Central memory CD8-positive, alpha-beta T cell (primary cell): ENCODE measurements around the gene CA12.

Source experiments
- ATAC-seq: fragments of 150-1000 bp; cut with Tn5 transposase; replicated peaks from 2 replicates; pipeline ENCODE4 v1.10.0; 2022; ENCODE audit warnings: mild to moderate bottlenecking, moderate FRiP score, moderate number of reproducible peaks; ENCODE audit not compliant: poor library complexity, severe bottlenecking; ENCODE audit errors: extremely low read depth
- DNase-seq, 2 donors: peaks; one replicate each; pipeline ENCODE4 v3.0.0; 2021; ENCODE audit warnings: low spot score in 2 of 2
- H3K27ac Mint-ChIP-seq: one replicate; pipeline ENCODE4 v1.8.0; 2022; ENCODE audit warnings: low read depth, mild to moderate bottlenecking, moderate library complexity, mixed read lengths
- H3K27me3 Mint-ChIP-seq: one replicate; pipeline ENCODE4 v1.8.0; 2022; ENCODE audit warnings: mixed read lengths
- H3K36me3 Mint-ChIP-seq: one replicate; pipeline ENCODE4 v1.8.0; 2022; ENCODE audit warnings: mild to moderate bottlenecking, moderate library complexity, mixed read lengths; ENCODE audit not compliant: insufficient read depth
- H3K4me1 Mint-ChIP-seq: one replicate; pipeline ENCODE4 v1.8.0; 2022; ENCODE audit warnings: mixed read lengths
- H3K4me3 Mint-ChIP-seq: one replicate; pipeline ENCODE4 v1.8.0; 2022; ENCODE audit warnings: mild to moderate bottlenecking, moderate library complexity, mixed read lengths
- H3K9me3 Mint-ChIP-seq: one replicate; pipeline ENCODE4 v1.8.0; 2022; ENCODE audit warnings: mixed read lengths

CA12 gene

DNA sequence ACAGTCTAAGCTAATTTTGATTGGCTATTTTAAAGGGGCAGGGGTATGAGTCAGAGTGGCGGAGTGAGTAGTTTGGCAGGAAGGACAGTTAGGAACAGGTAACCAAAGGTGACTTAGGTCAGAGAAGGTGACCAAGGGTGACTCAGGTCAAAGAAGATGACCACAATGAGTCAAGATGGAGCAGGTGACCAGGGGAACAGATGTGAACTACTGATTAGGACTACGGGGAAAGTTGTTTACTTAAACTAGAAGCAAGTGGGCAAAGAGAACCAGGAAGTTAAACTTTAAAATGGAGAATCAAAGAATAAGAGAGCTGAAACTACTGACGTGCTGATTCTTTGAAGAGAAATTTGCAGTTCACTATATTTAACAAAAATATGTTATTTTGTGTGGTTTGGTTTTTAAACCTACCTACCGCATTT is 14.1 kb upstream of the CA12 start:
- no peak overlapping the region for H3K4me3 Mint-ChIP-seq
- DNase-seq = no peak
- H3K36me3 Mint-ChIP-seq = no peaks in the 10 kb centered on the region
- no peak overlapping the region for H3K27ac Mint-ChIP-seq
- no peaks in the 10 kb centered on the region for H3K9me3 Mint-ChIP-seq
- no peak for ATAC-seq
- peaks cover 53% of the 10 kb centered on the region for H3K27me3 Mint-ChIP-seq
- H3K4me1 Mint-ChIP-seq = peaks cover 9% of the 10 kb centered on the region

DNA sequence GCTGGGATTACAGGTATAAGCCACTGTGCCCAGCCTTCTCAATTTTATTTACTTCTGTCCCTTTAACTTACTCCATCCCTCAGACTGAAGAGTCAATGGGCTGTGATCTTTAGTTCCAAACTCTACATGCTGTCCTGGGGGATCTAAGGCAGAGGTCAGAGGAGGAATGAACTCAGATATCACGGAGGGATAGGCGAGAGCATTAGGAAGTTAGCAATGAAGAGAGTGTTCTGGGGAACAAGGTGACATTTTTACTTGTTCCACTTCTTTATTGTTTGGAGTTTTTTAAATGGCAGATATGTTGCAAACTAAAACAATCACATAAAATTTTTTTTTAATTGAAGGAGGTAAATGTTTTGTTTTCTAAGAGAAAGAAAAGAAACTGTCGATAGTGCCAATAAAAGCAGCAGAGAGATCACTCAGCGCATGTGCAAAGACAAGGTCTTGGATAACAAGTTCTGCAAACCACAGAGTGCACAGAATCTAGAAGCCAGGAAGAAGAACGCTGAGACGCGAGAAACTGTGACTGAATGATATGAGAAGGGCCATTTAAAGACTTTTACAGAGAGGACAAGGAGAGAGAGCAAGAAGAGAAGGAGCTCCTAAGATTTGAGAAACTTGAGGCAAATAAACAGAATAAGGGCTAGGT is 10.8 kb upstream of the CA12 start:
- DNase-seq = no peak
- H3K27me3 Mint-ChIP-seq = peaks cover 45% of the 10 kb centered on the region
- H3K9me3 Mint-ChIP-seq = no peaks in the 10 kb centered on the region
- H3K4me3 Mint-ChIP-seq = no peak overlapping the region
- H3K36me3 Mint-ChIP-seq = no peaks in the 10 kb centered on the region
- ATAC-seq = no peak
- H3K27ac Mint-ChIP-seq = no peak overlapping the region
- peaks cover 9% of the 10 kb centered on the region for H3K4me1 Mint-ChIP-seq

DNA sequence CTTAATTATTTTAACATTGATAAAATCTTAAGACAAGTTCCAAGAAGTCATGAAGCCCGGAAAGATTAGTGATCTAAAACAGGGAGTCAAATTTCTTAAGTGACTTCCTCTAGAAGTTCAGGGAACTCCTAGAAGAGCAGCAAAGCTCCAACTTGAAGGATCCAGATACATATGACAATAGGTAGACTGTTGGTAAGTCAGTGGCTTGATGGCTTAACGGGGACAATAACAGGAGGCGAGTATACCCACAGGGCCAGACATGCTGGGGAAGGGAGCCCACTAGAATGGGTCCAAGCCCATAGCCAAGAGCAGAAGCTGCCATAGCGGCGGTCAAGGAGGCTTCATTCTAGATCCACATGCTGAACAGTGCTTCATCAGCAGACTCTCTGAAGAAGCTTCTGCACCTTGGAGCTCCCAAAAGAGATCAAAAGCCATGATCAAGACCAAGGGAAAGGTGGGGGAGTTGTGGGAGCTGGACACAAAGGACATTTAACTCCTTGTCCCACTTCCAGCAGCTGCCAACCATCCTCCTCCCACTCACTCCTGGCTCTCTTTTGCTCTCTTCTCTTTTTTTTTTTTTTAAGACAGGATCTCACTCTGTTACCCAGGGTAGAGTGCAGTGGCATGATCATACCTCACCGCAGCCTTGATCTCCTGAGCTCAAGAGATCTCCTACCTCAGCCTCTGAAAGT is 10.2 kb upstream of the CA12 start:
- ATAC-seq (no peak), DNase-seq (no peak)
- Mint-ChIP-seq H3K27ac (no peak overlapping the region), H3K4me3 (no peak overlapping the region), H3K4me1 (peaks cover 9% of the 10 kb centered on the region), H3K9me3 (no peaks in the 10 kb centered on the region), H3K27me3 (peaks cover 38% of the 10 kb centered on the region), H3K36me3 (no peaks in the 10 kb centered on the region)

GRCh38 chr15:63390689-63391088 is 9.0 kb upstream of the CA12 start:
- no peaks in the 10 kb centered on the region for H3K9me3 Mint-ChIP-seq
- no peaks in the 10 kb centered on the region for H3K36me3 Mint-ChIP-seq
- no peak for ATAC-seq
- peaks cover 9% of the 10 kb centered on the region for H3K4me1 Mint-ChIP-seq
- DNase-seq = no peak
- peaks cover 34% of the 10 kb centered on the region for H3K27me3 Mint-ChIP-seq
- no peak overlapping the region for H3K27ac Mint-ChIP-seq
- H3K4me3 Mint-ChIP-seq = no peak overlapping the region

DNA sequence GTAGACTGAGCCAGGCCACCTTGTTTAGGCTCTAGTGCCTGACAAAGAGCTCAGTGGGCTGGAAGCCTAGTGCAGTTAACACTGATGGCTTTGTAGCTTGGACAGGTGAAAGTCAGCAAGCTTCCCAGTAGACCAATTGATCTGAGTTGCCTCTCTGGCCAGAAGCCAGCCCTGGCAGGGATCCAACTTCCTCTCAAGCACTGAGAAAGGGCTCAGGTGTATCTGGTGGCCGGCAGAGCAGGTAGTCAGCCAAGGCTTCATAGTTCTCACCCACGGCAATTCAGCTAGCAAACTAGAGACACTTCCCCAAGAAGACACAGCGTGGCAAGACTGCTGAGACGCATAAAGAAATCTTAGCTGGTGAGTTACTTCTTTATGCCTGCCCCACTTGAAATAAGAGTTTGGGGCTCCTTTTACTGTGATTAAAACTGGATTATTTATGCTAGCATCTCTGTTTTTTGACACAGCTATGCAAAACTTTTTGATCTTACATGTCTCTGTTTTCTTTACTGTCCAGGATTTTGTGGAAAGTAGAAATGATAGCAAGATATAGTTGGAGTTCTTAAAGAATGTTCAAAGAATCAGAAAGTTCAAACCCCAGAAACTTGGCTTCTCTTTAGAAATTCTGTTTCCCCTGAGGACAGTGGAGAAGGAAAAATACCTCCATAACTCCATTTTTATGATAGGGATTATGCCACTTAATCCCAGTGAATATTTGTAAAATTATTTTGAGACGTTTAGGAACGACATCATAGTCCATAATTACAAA is 8.4 kb upstream of the CA12 start:
- no peak for ATAC-seq
- Mint-ChIP-seq H3K4me1 (peaks cover 9% of the 10 kb centered on the region), H3K4me3 (no peak overlapping the region), H3K9me3 (no peaks in the 10 kb centered on the region), H3K36me3 (no peaks in the 10 kb centered on the region), H3K27ac (no peak overlapping the region), H3K27me3 (peaks cover 29% of the 10 kb centered on the region)
- DNase-seq = no peak

DNA sequence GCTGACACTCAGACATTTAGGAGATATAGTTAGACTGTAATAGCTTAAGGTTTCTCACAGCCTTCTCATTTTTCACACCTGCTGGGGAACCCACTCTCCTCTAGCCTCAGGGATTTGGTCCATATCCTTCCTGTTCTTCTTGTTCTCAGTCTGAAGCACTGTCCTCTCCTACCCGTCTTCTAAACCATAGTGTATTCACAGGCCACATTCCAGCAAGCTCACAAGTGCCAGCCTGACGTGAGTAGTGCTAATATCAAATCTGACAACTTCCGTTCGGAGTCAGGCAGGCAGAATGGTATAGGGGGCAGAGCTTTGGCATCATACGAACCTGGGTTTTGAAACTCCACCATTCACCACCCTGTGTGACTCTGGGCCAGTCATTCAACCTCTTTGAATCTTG is 6.9 kb upstream of the CA12 start:
- H3K36me3 Mint-ChIP-seq = no peaks in the 10 kb centered on the region
- DNase-seq = no peak
- peaks cover 40% of the 10 kb centered on the region for H3K27me3 Mint-ChIP-seq
- no peak overlapping the region for H3K27ac Mint-ChIP-seq
- H3K9me3 Mint-ChIP-seq = no peaks in the 10 kb centered on the region
- no peak for ATAC-seq
- H3K4me3 Mint-ChIP-seq = no peak overlapping the region
- H3K4me1 Mint-ChIP-seq = peaks cover 9% of the 10 kb centered on the region

DNA sequence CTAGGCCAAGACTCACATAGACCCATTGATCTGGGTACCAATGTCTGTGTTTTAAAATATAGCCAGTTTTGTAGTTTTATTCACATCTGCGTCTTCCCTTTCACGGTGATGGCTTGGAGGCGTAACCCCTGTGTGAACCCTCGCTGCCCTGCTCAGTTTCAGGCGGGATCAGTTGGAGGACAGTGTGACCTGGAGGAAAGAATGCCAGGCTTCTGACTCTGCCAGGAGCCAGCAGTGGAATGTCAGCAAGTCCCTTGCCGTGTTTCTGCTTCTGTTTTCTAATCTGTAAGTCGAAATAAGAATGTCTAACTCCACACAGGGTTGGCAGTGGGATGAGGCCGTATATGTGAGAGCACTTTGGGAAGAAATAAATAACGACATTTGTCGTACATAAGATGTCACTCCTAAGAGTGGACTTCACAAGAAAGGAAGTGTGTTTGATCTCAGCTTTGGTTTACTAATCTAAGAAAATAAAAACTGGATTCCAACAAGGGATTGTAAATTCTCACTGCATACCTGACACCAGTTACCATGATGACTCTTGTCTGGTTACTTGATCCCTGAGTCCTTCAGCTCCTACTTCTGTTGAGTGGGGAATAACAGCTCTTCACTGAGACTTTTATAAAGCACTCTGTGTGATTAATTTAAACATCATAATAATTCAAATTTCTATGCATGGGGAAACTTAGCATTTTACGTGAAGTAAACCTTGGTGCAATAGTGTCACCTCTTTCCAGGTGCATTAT is 6.3 kb upstream of the CA12 start:
- DNase-seq = no peak
- no peaks in the 10 kb centered on the region for H3K36me3 Mint-ChIP-seq
- no peak overlapping the region for H3K4me3 Mint-ChIP-seq
- no peak for ATAC-seq
- H3K9me3 Mint-ChIP-seq = no peaks in the 10 kb centered on the region
- peaks cover 9% of the 10 kb centered on the region for H3K4me1 Mint-ChIP-seq
- H3K27me3 Mint-ChIP-seq = peaks cover 44% of the 10 kb centered on the region
- no peak overlapping the region for H3K27ac Mint-ChIP-seq

- DNase-seq (no peak), ATAC-seq (no peak)
- H3K9me3 Mint-ChIP-seq = no peaks in the 10 kb centered on the region
- H3K4me1 Mint-ChIP-seq = peaks cover 9% of the 10 kb centered on the region
- H3K4me3 Mint-ChIP-seq = no peak overlapping the region
- peaks cover 56% of the 10 kb centered on the region for H3K27me3 Mint-ChIP-seq
- H3K36me3 Mint-ChIP-seq = no peaks in the 10 kb centered on the region
- no peak overlapping the region for H3K27ac Mint-ChIP-seq
Observed at GRCh38 chr15:63385911-63386531, 4.4 kb upstream of the CA12 start.

- Mint-ChIP-seq H3K27me3 (peaks cover 59% of the 10 kb centered on the region), H3K4me1 (peaks cover 15% of the 10 kb centered on the region), H3K27ac (no peak overlapping the region), H3K4me3 (no peak overlapping the region), H3K36me3 (no peaks in the 10 kb centered on the region), H3K9me3 (no peaks in the 10 kb centered on the region)
- DNase-seq = no peak
- no peak for ATAC-seq
Observed at GRCh38 chr15:63384906-63385305, 3.3 kb upstream of the CA12 start.

DNA sequence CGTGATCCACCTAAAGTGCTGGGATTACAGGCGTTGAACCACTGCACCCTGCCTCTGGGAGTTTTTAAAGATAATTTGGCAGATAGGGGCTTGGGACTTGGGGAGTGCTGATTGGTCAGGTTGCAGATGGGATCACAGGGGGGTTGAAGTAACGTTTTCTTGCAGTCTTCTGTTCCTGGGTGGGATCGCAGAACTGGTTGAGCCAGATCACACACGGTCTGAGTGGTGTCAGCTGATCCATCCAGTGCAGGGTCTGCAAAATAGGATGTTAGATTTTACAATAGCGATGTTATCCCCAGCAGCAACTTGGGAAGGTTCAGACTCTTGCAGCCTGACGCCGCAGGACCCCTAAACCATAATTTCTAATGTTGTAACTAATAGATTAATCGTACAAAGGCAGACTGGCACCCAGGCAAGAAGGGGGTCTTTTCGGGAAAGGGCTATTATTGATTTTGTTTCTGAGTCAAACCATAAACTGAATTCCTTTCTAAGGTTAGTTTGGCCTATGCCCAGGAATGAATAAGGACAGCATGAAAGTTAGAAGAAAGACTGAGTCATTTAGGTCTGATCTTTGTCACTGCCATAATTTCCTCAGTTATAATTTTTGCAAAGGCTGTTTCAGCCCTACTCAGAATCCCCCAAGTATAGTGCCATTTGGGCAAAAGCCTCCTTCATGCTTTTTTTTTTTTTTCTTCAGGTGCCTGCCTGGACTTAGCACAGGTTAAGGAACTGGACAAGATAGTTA is 1.5 kb upstream of the CA12 start:
- Mint-ChIP-seq H3K27ac (no peak overlapping the region), H3K36me3 (no peaks in the 10 kb centered on the region), H3K4me1 (peaks cover 15% of the 10 kb centered on the region), H3K27me3 (peaks cover 71% of the 10 kb centered on the region), H3K9me3 (no peaks in the 10 kb centered on the region), H3K4me3 (no peak overlapping the region)
- no peak for DNase-seq
- ATAC-seq = no peak

DNA sequence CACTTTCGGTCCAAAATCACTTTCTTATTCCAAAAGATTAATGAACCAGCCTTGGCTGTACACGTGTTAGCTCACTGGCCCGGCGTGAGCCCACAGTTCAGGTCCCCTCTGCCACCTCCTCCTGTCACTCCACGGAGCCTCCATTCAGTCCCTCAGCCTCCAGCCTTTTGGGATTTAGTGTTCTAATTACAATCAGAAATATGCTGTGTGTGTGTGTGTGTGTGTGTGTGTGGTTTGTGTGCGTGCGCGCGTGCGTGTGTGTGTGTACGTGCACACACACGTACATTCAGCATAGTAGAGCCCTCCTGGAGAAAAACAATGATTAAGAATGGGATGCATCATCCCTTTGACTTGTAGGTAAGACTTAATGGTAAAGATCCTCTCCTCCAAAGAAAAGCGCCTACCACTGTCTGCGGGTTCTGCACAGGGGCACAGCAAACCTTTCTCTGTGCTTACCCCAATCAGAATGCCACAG is 801 bp downstream of the CA12 start:
- no peaks in the 10 kb centered on the region for H3K9me3 Mint-ChIP-seq

More for the DNA sequence above, 801 bp downstream of the CA12 start:
- Mint-ChIP-seq H3K4me1 (peaks cover 15% of the 10 kb centered on the region), H3K27me3 (peaks cover 94% of the 10 kb centered on the region), H3K36me3 (no peaks in the 10 kb centered on the region), H3K27ac (no peak overlapping the region), H3K4me3 (no peak overlapping the region)
- no peak for DNase-seq
- ATAC-seq = no peak
